ENCODE measurements around the gene SLN.

DNA sequence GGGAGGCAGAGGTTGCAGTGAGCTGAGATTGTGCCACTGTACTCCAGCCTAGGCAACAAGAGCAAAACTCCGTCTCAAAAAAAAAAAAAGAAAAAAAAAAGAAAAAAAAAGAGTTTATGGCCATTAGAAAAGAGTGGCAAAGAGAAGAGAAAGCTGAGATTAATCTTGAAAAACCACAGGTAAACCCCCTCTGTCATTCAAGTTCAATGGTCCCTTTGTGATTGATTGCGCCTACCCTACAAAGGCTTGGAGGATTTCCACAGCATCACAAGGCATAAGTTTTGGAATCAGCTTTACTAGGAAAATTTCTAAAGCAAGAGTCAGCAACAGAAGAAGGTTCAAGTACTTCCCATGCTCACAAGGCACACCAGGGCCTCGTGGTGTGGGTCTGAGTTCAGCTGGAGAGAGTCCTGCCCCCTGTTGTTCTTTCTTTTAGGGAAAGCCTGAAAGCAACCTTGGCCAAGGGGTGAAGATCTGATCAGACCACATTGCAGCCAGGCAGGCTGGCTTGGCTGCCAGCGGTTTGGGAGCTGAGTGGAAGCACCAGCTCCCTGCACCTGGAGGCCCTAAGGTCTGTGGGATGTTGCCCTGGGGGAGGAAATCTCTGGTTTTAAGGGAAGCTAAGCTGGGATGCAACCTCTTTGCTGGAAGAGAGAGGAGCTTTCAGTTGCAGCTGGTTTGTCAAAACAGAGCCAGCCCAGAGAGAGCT, 41.8 kb downstream of the SLN start:
- TF ChIP-seq CTCF (conservative IDR thresholded peaks at IDR 0.05 in 1 of 2, IDR thresholded peaks at IDR 0.05 in 1 of 2; ENCODE audit: extremely low read depth in 1 of 2, insufficient read depth in 1 of 2, low read depth in 1 of 2, low read length in 2 of 2) (no peak), EZH2 (IDR thresholded peaks at IDR 0.05; ENCODE audit: borderline replicate concordance, low read length) (no peak)
